HG02885 (cell line): ENCODE measurements around the gene EYA2.
"Not testable (repeated sequence)": the region's sequence is repeated elsewhere in the genome, so short reads cannot be mapped to it uniquely, and the experiment has no call there.

Source experiments
- ATAC-seq: cut with Tn5 transposase; IDR thresholded peaks from one replicate; pipeline ENCODE4 v1.9.1; 2021; ENCODE audit warnings: mild to moderate bottlenecking; ENCODE audit not compliant: unreplicated experiment, poor library complexity

Gene EYA2

GRCh38 chr20:46894579-46894958 is at the start of gene EYA2:
Gene EYA2, plus strand, starts transcription at chr20:46894843. Its CDS starts 95,168 bp downstream, at chr20:46990011.
- no peak for ATAC-seq

GRCh38 chr20:46844965-46845364 is 49.7 kb upstream of the EYA2 start:
- ATAC-seq = no peak

- no peak for ATAC-seq
Measured at GRCh38 chr20:46849269-46849668, 45.4 kb upstream of the EYA2 start.

- no peak for ATAC-seq
Measured at GRCh38 chr20:46849751-46850150, 44.9 kb upstream of the EYA2 start.

GRCh38 chr20:46850416-46850815 is 44.2 kb upstream of the EYA2 start:
- no peak for ATAC-seq

- no peak for ATAC-seq
Measured at GRCh38 chr20:46850896-46851295, 43.7 kb upstream of the EYA2 start.

- no peak for ATAC-seq
Measured at GRCh38 chr20:46851746-46852145, 42.9 kb upstream of the EYA2 start.

GRCh38 chr20:46852313-46852712 is 42.3 kb upstream of the EYA2 start:
- no peak for ATAC-seq

- ATAC-seq = no peak
Measured at GRCh38 chr20:46853926-46854325, 40.7 kb upstream of the EYA2 start.

- ATAC-seq = no peak
Measured at GRCh38 chr20:46857061-46857831, 37.4 kb upstream of the EYA2 start.

GRCh38 chr20:46865824-46866223 is 28.8 kb upstream of the EYA2 start:
- no peak for ATAC-seq

- no peak for ATAC-seq
Measured at GRCh38 chr20:46870041-46870440, 24.6 kb upstream of the EYA2 start.

GRCh38 chr20:46872328-46873211 is 22.1 kb upstream of the EYA2 start:
- ATAC-seq = no peak

GRCh38 chr20:46875059-46875458 is 19.6 kb upstream of the EYA2 start:
- no peak for ATAC-seq

GRCh38 chr20:46879386-46879785 is 15.3 kb upstream of the EYA2 start:
- no peak for ATAC-seq

- not testable (repeated sequence) for ATAC-seq
Measured at GRCh38 chr20:46879963-46880362, 14.7 kb upstream of the EYA2 start.

GRCh38 chr20:46883892-46884291 is 10.8 kb upstream of the EYA2 start:
- no peak for ATAC-seq

GRCh38 chr20:46890682-46891081 is 4.0 kb upstream of the EYA2 start:
- no peak for ATAC-seq

GRCh38 chr20:46893051-46893450 is 1.6 kb upstream of the EYA2 start:
- ATAC-seq = no peak

GRCh38 chr20:46893877-46894578 is 615 bp upstream of the EYA2 start:
- ATAC-seq = no peak
